ENCODE results near the gene KRT14. TPM values are rescaled to one million over a fixed set of nuclear protein-coding genes. Genes with fewer than 3 reads are reported as not detected.

The KRT14 gene
- total RNA-seq: 0.17 and 3.1 TPM in 2 replicates

DNA sequence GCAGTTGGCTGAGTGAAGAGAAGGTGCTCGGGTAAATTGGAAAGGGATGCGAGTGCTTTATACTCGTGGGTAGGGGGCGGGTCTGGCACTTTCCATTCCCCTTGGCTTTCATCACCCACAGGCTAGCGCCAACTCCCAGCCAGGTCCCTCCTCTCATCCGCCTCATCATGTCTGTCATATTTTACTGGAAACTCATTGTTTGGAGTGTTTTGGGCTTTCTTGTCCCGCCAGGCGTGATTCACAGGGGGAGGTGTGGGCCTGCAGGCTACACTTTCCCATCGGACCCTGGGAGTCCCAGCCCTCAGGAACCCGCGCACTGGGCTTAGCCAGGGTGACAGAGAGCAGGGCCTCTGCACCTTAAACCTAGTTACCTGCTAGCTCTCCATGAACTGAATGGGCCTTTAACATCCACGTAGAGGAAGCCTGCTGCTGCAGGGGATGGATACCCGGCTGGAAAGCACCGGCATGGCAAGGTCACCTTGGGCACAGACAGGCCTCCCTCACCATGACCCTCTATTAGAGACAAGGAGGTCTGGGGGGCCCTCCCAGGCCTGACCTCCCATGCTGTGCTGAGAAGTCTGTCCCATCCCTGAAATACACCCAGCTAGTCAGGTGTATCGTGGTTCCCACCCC lies at the start of gene KRT14:
Gene KRT14, minus strand, starts transcription at position 33 of the 633 bp plus-strand sequence. CDS start 61 bp downstream, outside the sequence.

DNA sequence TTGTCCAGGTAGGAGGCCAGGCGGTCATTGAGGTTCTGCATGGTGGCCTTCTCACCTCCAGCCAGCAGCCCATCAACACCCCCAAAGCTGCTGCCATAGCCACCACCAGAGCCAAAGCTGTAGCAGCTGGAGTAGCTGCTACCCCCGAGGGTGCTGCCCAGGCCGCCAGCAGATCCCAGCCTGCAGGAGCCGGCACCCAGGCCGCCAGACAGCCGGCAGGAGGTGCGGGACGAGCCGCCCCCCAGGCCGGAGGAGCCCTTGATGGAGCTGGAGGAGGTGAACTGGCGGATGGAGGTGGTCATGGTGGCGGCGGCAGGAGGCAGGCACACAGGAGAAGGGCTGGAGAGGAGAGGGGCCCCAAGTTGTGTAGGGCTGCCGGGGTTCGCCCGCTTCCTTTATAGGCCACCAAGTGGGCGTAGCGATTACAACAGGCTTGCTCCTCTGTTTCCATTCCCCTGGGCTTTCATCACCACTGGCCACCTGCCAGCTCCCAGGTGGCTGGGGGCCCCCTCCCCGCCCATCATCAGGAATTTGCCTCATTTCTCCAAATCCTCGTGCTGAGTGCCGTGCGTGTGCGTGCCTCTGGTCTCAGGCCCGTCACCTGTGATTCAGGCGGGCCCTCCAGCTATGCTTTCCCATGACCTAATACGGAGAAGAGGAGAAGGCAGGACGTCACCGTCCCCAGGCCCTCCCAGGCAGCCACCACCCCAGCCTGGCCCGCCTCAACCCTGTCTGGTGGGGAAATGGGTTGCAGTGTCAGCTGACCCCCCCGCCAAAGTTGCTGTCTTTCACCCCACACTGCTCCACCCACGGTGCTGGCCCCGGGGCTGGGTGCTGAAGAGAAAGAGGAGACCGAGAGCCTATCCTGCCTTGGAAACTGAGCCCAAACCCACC lies 37.8 kb upstream of the KRT14 start, which contains the start of gene KRT17:
Gene KRT17, minus strand, starts transcription at position 368 of the 894 bp plus-strand sequence. Its CDS starts 66 bp downstream, at position 302.

DNA sequence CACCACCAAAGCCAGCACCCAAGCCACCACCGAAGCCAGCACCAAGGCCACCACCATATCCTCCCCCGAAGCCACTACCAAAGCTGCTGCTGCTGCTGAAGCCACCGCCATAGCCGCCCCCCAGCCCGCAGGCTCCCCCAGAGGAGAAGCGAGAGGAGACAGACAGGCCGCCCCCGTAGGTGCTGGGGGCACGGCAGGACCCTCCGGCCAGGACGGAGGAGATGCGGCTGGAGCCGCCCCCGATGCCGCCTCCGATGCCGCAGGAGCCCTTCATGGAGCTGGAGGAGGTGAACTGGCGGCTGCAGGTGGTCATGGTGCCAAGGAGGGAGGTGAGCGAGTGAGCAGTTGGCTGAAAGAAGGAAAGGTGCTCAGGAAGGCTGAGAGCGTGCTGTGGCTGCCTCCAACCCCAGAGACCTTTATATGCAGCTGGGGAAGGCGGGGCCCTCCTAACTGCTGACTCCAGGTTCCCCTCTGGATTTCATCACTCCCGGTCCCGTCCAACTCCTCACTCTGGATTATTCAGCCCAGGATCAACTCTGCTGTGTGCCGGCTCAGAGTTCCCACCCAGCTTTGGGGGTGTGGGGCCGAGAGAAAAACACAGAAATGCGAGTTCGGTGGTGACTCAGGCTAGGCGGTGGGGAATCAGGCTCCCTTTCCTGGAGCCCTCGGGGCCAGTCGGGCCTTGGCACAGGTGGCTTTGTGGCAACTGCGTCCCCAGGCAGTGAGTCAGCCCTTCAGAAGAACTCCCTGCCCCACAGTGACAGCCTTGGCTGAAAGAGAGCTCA lies 25.9 kb upstream of the KRT14 start, which contains the start of gene KRT16:
Gene KRT16, minus strand, starts transcription at position 392 of the 785 bp plus-strand sequence. Its CDS starts 79 bp downstream, at position 313.

DNA sequence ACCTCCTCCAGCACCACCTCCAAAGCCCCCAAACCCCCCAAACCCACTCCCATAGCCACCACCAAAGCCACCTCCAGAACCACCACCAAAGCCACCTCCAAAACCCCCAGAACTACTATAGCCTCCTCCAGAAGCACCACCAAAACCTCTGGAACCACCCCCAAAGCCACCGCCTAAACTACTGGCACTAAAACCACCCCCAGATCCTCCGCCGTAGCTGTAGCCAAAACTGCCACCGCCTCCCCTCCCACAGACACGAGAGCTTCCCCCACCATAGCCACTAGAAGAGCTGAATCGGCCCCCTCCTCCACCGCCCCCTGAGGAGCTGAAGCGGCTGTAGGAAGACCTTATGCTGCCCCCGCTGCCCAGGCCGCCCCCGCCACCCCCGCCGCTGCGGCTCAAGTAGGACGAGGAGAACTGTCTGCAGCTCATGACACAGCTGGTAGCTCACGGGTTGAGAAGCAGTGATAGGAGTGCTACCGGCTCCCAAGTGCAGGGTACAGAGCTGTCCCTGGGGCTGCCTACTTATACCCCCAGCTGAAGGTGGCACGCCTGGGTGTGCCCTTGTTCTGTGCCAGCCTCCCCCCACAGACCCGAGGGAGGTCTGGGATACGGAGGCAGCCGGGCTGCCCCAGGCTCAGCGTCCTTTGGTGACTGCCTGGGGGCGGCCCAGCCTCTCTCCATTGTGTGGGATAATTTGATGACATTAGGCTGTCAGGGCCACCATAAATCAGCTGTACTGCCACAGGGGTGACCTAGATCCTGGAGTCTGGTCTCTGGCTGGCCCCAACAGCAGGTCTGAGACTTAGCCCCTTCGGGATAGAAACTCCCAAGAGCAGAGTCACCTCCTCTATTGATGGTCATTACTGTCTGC lies 14.9 kb downstream of the KRT14 start, which contains the start of gene KRT9:
Gene KRT9, minus strand, starts transcription at position 499 of the 874 bp plus-strand sequence. Its CDS starts 67 bp downstream, at position 432.

Other genes starting within 250 kb of the KRT14 start
- gene KRT33A, start 236.1 kb downstream of the KRT14 start, total RNA-seq: not detected in 2 replicates
- gene KRT33B, start 217.1 kb downstream of the KRT14 start, total RNA-seq: not detected in 2 replicates
- gene KRT34, start 204.6 kb downstream of the KRT14 start, total RNA-seq: 0.17 TPM in 1 of 2 replicates, not detected in the other
- not detected in 2 replicates for gene KRT31, start 189.3 kb downstream of the KRT14 start, total RNA-seq
- gene KRT37, start 162.3 kb downstream of the KRT14 start, total RNA-seq: not detected in 2 replicates
- not detected in 2 replicates for gene KRT38, start 145.9 kb downstream of the KRT14 start, total RNA-seq
- not detected in 2 replicates for gene KRT32, start 119.5 kb downstream of the KRT14 start, total RNA-seq
- not detected in 2 replicates for gene KRT35, start 105.7 kb downstream of the KRT14 start, total RNA-seq
- gene KRT36, start 97.0 kb downstream of the KRT14 start, total RNA-seq: not detected in 2 replicates
- 0.15 TPM in 1 of 2 replicates, not detected in the other for gene KRT13, start 81.3 kb downstream of the KRT14 start, total RNA-seq
- 0.66 and 2.9 TPM in 2 replicates for gene KRT15, start 68.0 kb downstream of the KRT14 start, total RNA-seq
- 21.1 and 42.7 TPM in 2 replicates for gene KRT19, start 58.6 kb downstream of the KRT14 start, total RNA-seq
- gene KRT9, start 14.8 kb downstream of the KRT14 start, total RNA-seq: not detected in 2 replicates
- 0.17 TPM in 1 of 2 replicates, not detected in the other for gene KRT16, start 25.9 kb upstream of the KRT14 start, total RNA-seq
- gene KRT17, start 37.7 kb upstream of the KRT14 start, total RNA-seq: 1.5 and 15.1 TPM in 2 replicates
- gene EIF1, start 102.0 kb upstream of the KRT14 start, total RNA-seq: 82.5 and 236 TPM in 2 replicates
- gene GAST, start 125.4 kb upstream of the KRT14 start, total RNA-seq: not detected in 2 replicates
- gene HAP1, start 147.7 kb upstream of the KRT14 start, total RNA-seq: under 0.01 and 0.17 TPM in 2 replicates
- gene JUP, start 199.8 kb upstream of the KRT14 start, total RNA-seq: 5.3 and 5.4 TPM in 2 replicates
- 41.6 and 64.2 TPM in 2 replicates for gene P3H4, start 225.1 kb upstream of the KRT14 start, total RNA-seq
- gene FKBP10, start 226.1 kb upstream of the KRT14 start, total RNA-seq: 407 and 587 TPM in 2 replicates
- 54.1 and 80.7 TPM in 2 replicates for gene NT5C3B, start 249.3 kb upstream of the KRT14 start, total RNA-seq